ENCODE measurements around the gene DBT.

DBT gene

GRCh38 chr1:100147875-100148274, 101.8 kb downstream of the DBT start:
- Histone ChIP-seq H3K9me3 (ENCODE audit: control insufficient read depth, insufficient read depth, low read depth, low read length) (no peaks in the 10 kb centered on the region), H3K4me3 (ENCODE audit: low read depth, low read length) (no peak overlapping the region), H3K36me3 (ENCODE audit: control insufficient read depth in 2 of 2, insufficient read depth in 1 of 2, low read length in 2 of 2) (peaks cover 46 to 74% of the 10 kb centered on the region in 2 experiments), H3K27ac (ENCODE audit: extremely low read depth, low read depth, low read length) (no peak overlapping the region), H3K4me1 (ENCODE audit: control insufficient read depth, insufficient read depth, low read length) (no peaks in the 10 kb centered on the region)
- CTCF ChIA-PET, result no interaction called here
- POLR2A ChIA-PET, result no interaction called here
- TF ChIP-seq ZNF585B (tag by site-specific recombination; IDR thresholded peaks at IDR 0.05) (no peak), ZNF404 (tag by site-specific recombination; IDR thresholded peaks at IDR 0.05) (no peak), HIC1 (tag by site-specific recombination; IDR thresholded peaks at IDR 0.05) (no peak), HOXC10 (CRISPR knock-in tag; IDR thresholded peaks at IDR 0.05) (no peak)

- Histone ChIP-seq H3K27ac (ENCODE audit: extremely low read depth, low read depth, low read length) (no peak overlapping the region), H3K36me3 (ENCODE audit: control insufficient read depth in 2 of 2, insufficient read depth in 1 of 2, low read length in 2 of 2) (peaks cover 47 to 81% of the 10 kb centered on the region in 2 experiments), H3K4me1 (ENCODE audit: control insufficient read depth, insufficient read depth, low read length) (no peaks in the 10 kb centered on the region), H3K4me3 (ENCODE audit: low read depth, low read length) (no peak overlapping the region), H3K9me3 (ENCODE audit: control insufficient read depth, insufficient read depth, low read depth, low read length) (no peaks in the 10 kb centered on the region)
- TF ChIP-seq ZNF830 (tag by site-specific recombination; IDR thresholded peaks at IDR 0.05; ENCODE audit: low read depth) (no peak), ZNF449 (tag by site-specific recombination; IDR thresholded peaks at IDR 0.05) (no peak), KLF10 (tag by site-specific recombination; IDR thresholded peaks at IDR 0.05) (no peak), ZNF707 (tag by site-specific recombination; IDR thresholded peaks at IDR 0.05) (no peak), GLIS1 (tag by site-specific recombination; IDR thresholded peaks at IDR 0.05) (no peak), ZNF202 (tag by site-specific recombination; IDR thresholded peaks at IDR 0.05; ENCODE audit: borderline replicate concordance) (no peak), KLF1 (tag by site-specific recombination; IDR thresholded peaks at IDR 0.05) (no peak), ZSCAN5A (tag by site-specific recombination; IDR thresholded peaks at IDR 0.05) (no peak), ZNF692 (tag by site-specific recombination; IDR thresholded peaks at IDR 0.05) (no peak), GLI2 (tag by site-specific recombination; IDR thresholded peaks at IDR 0.05; ENCODE audit: borderline replicate concordance, low read depth) (no peak)
- POLR2A ChIA-PET, result no interaction called here
- CTCF ChIA-PET, result no interaction called here
These were observed 102.7 kb downstream of the DBT start for GRCh38 chr1:100146958-100147357.

- TF ChIP-seq HOXA7 (CRISPR knock-in tag; IDR thresholded peaks at IDR 0.05; ENCODE audit: borderline replicate concordance), result no peak
- no peak for TF ChIP-seq ZBTB6 (tag by site-specific recombination; IDR thresholded peaks at IDR 0.05)
- TF ChIP-seq ZNF2 (tag by site-specific recombination; IDR thresholded peaks at IDR 0.05), result no peak
- no peak for TF ChIP-seq ZNF37A (tag by site-specific recombination; IDR thresholded peaks at IDR 0.05)
- no peak for TF ChIP-seq ZNF202 (tag by site-specific recombination; IDR thresholded peaks at IDR 0.05; ENCODE audit: borderline replicate concordance)
- TF ChIP-seq ZNF211 (tag by site-specific recombination; IDR thresholded peaks at IDR 0.05; ENCODE audit: low read depth), result no peak
- no peak for TF ChIP-seq ZNF624 (tag by site-specific recombination; IDR thresholded peaks at IDR 0.05)
- no peak for TF ChIP-seq HOXC10 (CRISPR knock-in tag; IDR thresholded peaks at IDR 0.05)
- no peak for TF ChIP-seq ZNF157 (tag by site-specific recombination; IDR thresholded peaks at IDR 0.05)
- POLR2A ChIA-PET, result no interaction called here
- Histone ChIP-seq H3K4me1 (ENCODE audit: control insufficient read depth, insufficient read depth, low read length) (no peaks in the 10 kb centered on the region), H3K27ac (ENCODE audit: extremely low read depth, low read depth, low read length) (no peak overlapping the region), H3K4me3 (ENCODE audit: low read depth, low read length) (no peak overlapping the region), H3K36me3 (ENCODE audit: control insufficient read depth in 2 of 2, insufficient read depth in 1 of 2, low read length in 2 of 2) (peaks cover 54 to 94% of the 10 kb centered on the region in 2 experiments), H3K9me3 (ENCODE audit: control insufficient read depth, insufficient read depth, low read depth, low read length) (no peaks in the 10 kb centered on the region)
- CTCF ChIA-PET, result interaction anchor here (0.6 to 1.5 kb wide), 2 partner anchors 314 to 330 kb away, joined by 5 to 6 read pairs; no protein-coding TSS in a partner anchor
These were observed 104.5 kb downstream of the DBT start for GRCh38 chr1:100145116-100145515.
